Lung (tissue), 12 donors: ENCODE data around the gene SLC13A5. TPM values are rescaled to one million over a fixed set of nuclear protein-coding genes. Genes with fewer than 3 reads are reported as not detected.

Source experiments
- ATAC-seq: fragments of 200-7000 bp; cut with Tn5 transposase; one replicate; pipeline ENCODE4 v1.9.1; 2020; ENCODE audit warnings: moderate number of reproducible peaks; ENCODE audit not compliant: insufficient read depth, low FRiP score
- DNase-seq, 3 donors: peaks; one replicate each; pipeline ENCODE4 v3.0.0-alpha.2; 2013 to 2017
- H3K27ac ChIP-seq, 2 donors: one replicate each; pipeline ENCODE4 v1.5.1; 2013; ENCODE audit warnings: mild to moderate bottlenecking in 2 of 2, moderate library complexity in 2 of 2, control low read depth in 1 of 2, inconsistent platforms in 1 of 2, low read depth in 1 of 2, low read length in 1 of 2
- H3K27me3 ChIP-seq, 3 donors: one replicate each; pipeline ENCODE4 v1.5.1; 2013; ENCODE audit warnings: low read length in 2 of 3; ENCODE audit not compliant: control insufficient read depth in 3 of 3, insufficient read depth in 3 of 3
- H3K36me3 ChIP-seq, 4 donors: one replicate each; pipeline ENCODE4 v1.5.1; 2013; ENCODE audit warnings: low read length in 4 of 4, mild to moderate bottlenecking in 1 of 4, moderate library complexity in 1 of 4; ENCODE audit not compliant: control insufficient read depth in 4 of 4, insufficient read depth in 4 of 4
- H3K4me1 ChIP-seq, 5 donors: one replicate each; pipeline ENCODE4 v1.5.1; 2013; ENCODE audit warnings: low read length in 5 of 5, mild to moderate bottlenecking in 2 of 5, moderate library complexity in 1 of 5; ENCODE audit not compliant: control insufficient read depth in 5 of 5, insufficient read depth in 5 of 5
- H3K4me3 ChIP-seq: one replicate; pipeline ENCODE4 v1.5.1; 2013; ENCODE audit warnings: mild to moderate bottlenecking, control low read depth, moderate library complexity
- H3K9ac ChIP-seq, 2 donors: one replicate each; pipeline ENCODE4 v1.5.1; 2013; ENCODE audit warnings: low read length in 2 of 2, control low read depth in 1 of 2; ENCODE audit not compliant: insufficient read depth in 1 of 2
- H3K9me3 ChIP-seq, 4 donors: one replicate each; pipeline ENCODE4 v1.5.1; 2013; ENCODE audit warnings: low read length in 3 of 4, mild to moderate bottlenecking in 1 of 4, moderate library complexity in 1 of 4; ENCODE audit not compliant: control insufficient read depth in 4 of 4, insufficient read depth in 3 of 4
- CTCF ChIP-seq: IDR thresholded peaks from 2 replicates; pipeline ENCODE4 v1.5.1; 2012; ENCODE audit warnings: mild to moderate bottlenecking; ENCODE audit errors: control extremely low read depth, extremely low read depth
- WGBS, 2 donors: extraction: QIAGEN DNeasy Blood & Tissue Kit; methylation state at CpG; one replicate each; pipeline ENCODE4 v1.1.7; 2013; 5-methylcytosine and 5-hydroxymethylcytosine counted together
- polyA plus RNA-seq, 2 donors: library from polyadenylated mRNA; stranded (reverse); fragments of 200-250 nt; gene quantifications; one replicate each; pipeline ENCODE4 v1.2.1, GENCODE V29; 2013
- total RNA-seq, 2 donors: library from RNA; depleted of rRNA in 1 of 2; stranded (reverse); fragments of >200 nt in 1 of 2; gene quantifications; one replicate each; pipeline ENCODE4 v1.2.1, GENCODE V29; 2014 to 2021
- donor health status: control.
- donor health status: control.
- donor health status: Bipolar disorder and iron deficiency.
- donor health status: healthy.
- donor health status: DM: yes; HTN: yes; CAD: no.

The SLC13A5 gene
- total and polyA plus RNA-seq, 4 donors = 0.18 TPM; not detected in 3

- no peaks in the 10 kb centered on the region for H3K4me1 ChIP-seq
- 83 to 84% methylated on average over 11 of the region's 11 CpGs for WGBS, 2 donors
- no peaks in the 10 kb centered on the region for H3K27me3 ChIP-seq
- H3K9me3 ChIP-seq = no peaks in the 10 kb centered on the region
- no peak overlapping the region for H3K27ac ChIP-seq
- ATAC-seq = no peak
- no peak overlapping the region for H3K4me3 ChIP-seq
- H3K36me3 ChIP-seq = no peaks in the 10 kb centered on the region
- DNase-seq = no peak
- H3K9ac ChIP-seq = no peak overlapping the region
- no peak for TF ChIP-seq CTCF
These were observed 37.9 kb downstream of the SLC13A5 start for GRCh38 chr17:6675201-6675825.

DNA sequence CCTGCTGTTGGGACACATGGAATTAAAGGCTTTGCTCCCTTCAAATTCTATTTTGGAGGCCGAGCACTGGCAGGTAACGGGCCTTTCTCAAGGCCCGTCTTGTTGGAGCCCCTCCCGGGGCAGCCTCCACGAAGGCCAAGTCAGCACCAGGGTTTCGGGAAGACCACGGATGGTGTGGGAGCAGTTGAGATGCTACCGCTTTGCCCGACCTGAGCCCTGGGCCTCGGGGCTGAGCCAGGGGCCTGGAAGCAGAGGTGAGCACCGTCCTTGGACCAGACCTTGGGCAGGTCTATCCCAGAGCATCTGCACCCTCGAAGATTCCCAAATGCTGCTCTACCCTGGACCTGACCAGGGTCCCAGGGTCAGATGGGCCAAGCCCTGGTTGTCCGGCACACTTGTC is 38.6 kb downstream of the SLC13A5 start:
- no peaks in the 10 kb centered on the region for H3K27me3 ChIP-seq
- no peaks in the 10 kb centered on the region for H3K4me1 ChIP-seq
- H3K4me3 ChIP-seq = no peak overlapping the region
- no peak overlapping the region for H3K27ac ChIP-seq
- no peak for DNase-seq
- H3K36me3 ChIP-seq = no peaks in the 10 kb centered on the region
- no peak for TF ChIP-seq CTCF
- 93 to 97% methylated on average over 13 of the region's 13 CpGs for WGBS, 2 donors
- no peak overlapping the region for H3K9ac ChIP-seq
- no peaks in the 10 kb centered on the region for H3K9me3 ChIP-seq
- ATAC-seq = no peak

DNA sequence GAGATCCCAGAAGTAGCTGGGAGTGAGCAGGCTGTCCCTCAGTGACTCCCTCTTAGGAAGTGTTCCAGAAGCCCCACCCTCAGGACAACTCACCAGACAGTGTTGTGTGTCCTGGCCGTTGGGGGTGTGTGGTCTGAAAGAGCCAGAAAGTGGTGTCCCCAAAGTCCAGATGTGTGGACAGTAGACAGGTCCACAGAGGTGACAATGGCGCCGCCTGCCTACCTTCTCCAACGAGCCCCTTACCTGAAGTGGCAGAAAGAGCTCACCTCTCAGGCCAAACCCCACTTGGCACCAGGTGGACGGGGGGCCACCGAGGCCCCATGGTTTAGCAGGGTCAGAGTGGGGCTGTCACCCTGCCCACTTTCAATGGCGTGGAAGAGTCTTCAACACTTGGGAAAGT is 41.7 kb downstream of the SLC13A5 start:
- Histone ChIP-seq H3K4me1 (no peaks in the 10 kb centered on the region), H3K27ac (no peak overlapping the region), H3K4me3 (no peak overlapping the region), H3K27me3 (peaks cover 0 to 7% (median 4%) of the 10 kb centered on the region in 3 donors), H3K36me3 (no peaks in the 10 kb centered on the region), H3K9ac (no peak overlapping the region), H3K9me3 (no peaks in the 10 kb centered on the region)
- WGBS, 2 donors = 83 to 85% methylated on average over 7 of the region's 7 CpGs
- ATAC-seq (no peak), DNase-seq (no peak)
- TF ChIP-seq CTCF = no peak

DNA sequence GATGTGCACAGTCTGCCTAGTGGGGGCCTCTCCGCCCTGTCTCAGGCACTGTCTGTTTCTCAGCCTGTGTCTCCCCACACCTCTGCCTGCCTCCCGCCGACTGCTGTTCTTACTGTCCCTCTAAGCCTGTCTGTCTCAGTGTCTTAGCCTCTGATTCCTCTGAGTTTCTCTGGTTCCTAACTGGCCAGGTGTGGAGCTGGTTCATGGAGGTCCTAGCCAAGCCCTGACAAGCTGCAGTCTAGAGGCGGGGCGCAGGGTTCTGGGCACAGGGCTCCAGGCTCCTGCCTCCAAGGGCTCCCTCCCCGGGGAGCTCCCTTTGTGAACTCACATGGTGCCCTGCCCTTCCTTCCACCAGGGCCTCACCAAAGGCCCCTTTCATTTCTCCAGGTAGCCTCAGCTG is 42.2 kb downstream of the SLC13A5 start:
- no peak overlapping the region for H3K27ac ChIP-seq
- H3K27me3 ChIP-seq = peaks cover 0 to 7% (median 4%) of the 10 kb centered on the region in 3 donors
- 78 to 92% methylated on average over 6 of the region's 6 CpGs for WGBS, 2 donors
- H3K36me3 ChIP-seq = no peaks in the 10 kb centered on the region
- no peaks in the 10 kb centered on the region for H3K9me3 ChIP-seq
- no peaks in the 10 kb centered on the region for H3K4me1 ChIP-seq
- no peak overlapping the region for H3K9ac ChIP-seq
- TF ChIP-seq CTCF = no peak
- ATAC-seq (no peak), DNase-seq (no peak)
- H3K4me3 ChIP-seq = no peak overlapping the region
